GM12878 (cell line): ENCODE data around the gene TMEM212. TPM values are rescaled to one million over a fixed set of nuclear protein-coding genes. Genes with fewer than 3 reads are reported as not detected.

ENCODE experiments used
- BACH1 ChIP-seq: fragments of 450-650 bp; IDR thresholded peaks from 2 replicates; pipeline ENCODE4 v1.6.1; 2017; ENCODE audit warnings: mild to moderate bottlenecking, borderline replicate concordance
- BMI1 ChIP-seq: fragments of 450-650 bp; IDR thresholded peaks from 2 replicates; pipeline ENCODE4 v1.6.1; 2016; ENCODE audit warnings: mild to moderate bottlenecking, moderate library complexity, borderline replicate concordance
- BRCA1 ChIP-seq: IDR thresholded peaks from 2 replicates; pipeline ENCODE4 v1.6.1; 2011; ENCODE audit warnings: low read depth, low read length, improper control_type of control experiment
- CBX3 ChIP-seq: fragments of 200-600 bp; sonication (generic); IDR thresholded peaks from 2 replicates; pipeline ENCODE4 v1.6.1; 2016; ENCODE audit warnings: low read depth, borderline replicate concordance
- EED ChIP-seq: sonication (generic); IDR thresholded peaks from 2 replicates; pipeline ENCODE4 v1.6.1; 2016; ENCODE audit warnings: antibody characterized with exemption, low read depth
- MAX ChIP-seq: IDR thresholded peaks from 2 replicates; pipeline ENCODE4 v1.6.1; 2012; ENCODE audit warnings: low read depth, low read length, improper control_type of control experiment
- MEF2A ChIP-seq: IDR thresholded peaks from 2 replicates; pipeline ENCODE4 v1.6.1; 2011; ENCODE audit warnings: low read depth, mild to moderate bottlenecking, low read length, moderate library complexity; ENCODE audit not compliant: insufficient read depth
- NKRF ChIP-seq: fragments of 450-650 bp; conservative IDR thresholded peaks from 2 replicates; pipeline ENCODE4 v1.6.1; 2017; ENCODE audit warnings: mild to moderate bottlenecking, moderate library complexity
- POLR2AphosphoS5 ChIP-seq: IDR thresholded peaks from 2 replicates; pipeline ENCODE4 v1.6.1; 2011; ENCODE audit warnings: mild to moderate bottlenecking, low read length, inconsistent platforms
- RB1 ChIP-seq: fragments of 450-650 bp; formaldehyde crosslinking; IDR thresholded peaks from 2 replicates; pipeline ENCODE4 v1.6.1; 2017; ENCODE audit warnings: mild to moderate bottlenecking, borderline replicate concordance
- SMARCA5 ChIP-seq: fragments of 450-650 bp; IDR thresholded peaks from 2 replicates; pipeline ENCODE4 v1.6.1; 2017; ENCODE audit warnings: mild to moderate bottlenecking
- SRF ChIP-seq, 2 experiments: IDR thresholded peaks; 2 replicates each; pipeline ENCODE4 v1.6.1; 2011; ENCODE audit warnings: low read depth in 2 of 2, low read length in 2 of 2, mild to moderate bottlenecking in 1 of 2, moderate library complexity in 1 of 2
- STAT1 ChIP-seq: fragments of 450-650 bp; conservative IDR thresholded peaks from 2 replicates; pipeline ENCODE4 v1.6.1; 2014; ENCODE audit warnings: antibody characterized with exemption, mild to moderate bottlenecking
- SUPT20H ChIP-seq: IDR thresholded peaks from 2 replicates; pipeline ENCODE4 v1.6.1; 2011; ENCODE audit warnings: low read depth, mild to moderate bottlenecking, low read length, moderate library complexity, borderline replicate concordance; ENCODE audit not compliant: control insufficient read depth
- SUZ12 ChIP-seq: fragments of 200-600 bp; sonication (generic); IDR thresholded peaks from one replicate; pipeline ENCODE4 v1.6.1; 2018; ENCODE audit warnings: antibody characterized with exemption, mild to moderate bottlenecking; ENCODE audit not compliant: unreplicated experiment
- TAF1 ChIP-seq: IDR thresholded peaks from 2 replicates; pipeline ENCODE4 v1.6.1; 2011; ENCODE audit warnings: mild to moderate bottlenecking, low read depth, low read length, borderline replicate concordance
- TARDBP ChIP-seq: IDR thresholded peaks from 2 replicates; pipeline ENCODE4 v1.6.1; 2016; ENCODE audit warnings: borderline replicate concordance
- ZNF274 ChIP-seq: IDR thresholded peaks from one replicate; pipeline ENCODE4 v1.8.0; 2011; ENCODE audit not compliant: insufficient read length, insufficient read depth
- ZNF384 ChIP-seq: IDR thresholded peaks from 2 replicates; pipeline ENCODE4 v1.6.1; 2012; ENCODE audit warnings: low read depth, mild to moderate bottlenecking, low read length, improper control_type of control experiment, borderline replicate concordance
- polyA plus RNA-seq, 11 experiments: library from polyadenylated mRNA; depleted of rRNA in 4 of 11; unstranded in 6 of 11; stranded (reverse) in 5 of 11; fragments of >200 nt; fragmentation: Nextera tagmentation in 4 of 11; fragmentation: Illumina TruSeq in 1 of 11; extraction: Ambion mirVana in 4 of 11; extraction: Trizol in 1 of 11; gene quantifications; 1 replicate in 1 of 11; 2 replicates in 10 of 11; pipeline versions ENCODE4 v1.2.1 to v1.2.3, GENCODE V29; 2011 to 2016; ENCODE audit warnings: inconsistent platforms in 2 of 11, missing spikeins in 2 of 11, low read depth in 1 of 11
- total RNA-seq, 4 experiments: library from RNA; depleted of rRNA in 3 of 4; stranded (reverse); fragments of >200 nt in 3 of 4; fragmentation: Illumina TruSeq in 1 of 4; extraction: Trizol in 1 of 4; gene quantifications; 2 replicates each; pipeline versions ENCODE4 v1.2.1 to v1.2.3, GENCODE V29; 2013 to 2021
- TF ChIP-seq, protein P1 (sequence below): fragments of 450-650 bp; formaldehyde crosslinking; IDR thresholded peaks from 2 replicates; pipeline ENCODE4 v1.4.0; 2020; ENCODE audit warnings: mild to moderate bottlenecking, moderate library complexity
- TF ChIP-seq, protein P2 (sequence below): fragments of 450-650 bp; formaldehyde crosslinking; IDR thresholded peaks from 2 replicates; pipeline ENCODE4 v1.4.0; 2022; ENCODE audit warnings: mild to moderate bottlenecking, moderate library complexity

Gene TMEM212
- total and polyA plus RNA-seq, 10 of the 15 experiments (the other 5 are each of a cell fraction or from before 2014, with no cell fraction given): not detected

GRCh38 chr3:171846597-171846996 is 3.4 kb downstream of the TMEM212 start (continued):
- TF ChIP-seq, protein P1, sequence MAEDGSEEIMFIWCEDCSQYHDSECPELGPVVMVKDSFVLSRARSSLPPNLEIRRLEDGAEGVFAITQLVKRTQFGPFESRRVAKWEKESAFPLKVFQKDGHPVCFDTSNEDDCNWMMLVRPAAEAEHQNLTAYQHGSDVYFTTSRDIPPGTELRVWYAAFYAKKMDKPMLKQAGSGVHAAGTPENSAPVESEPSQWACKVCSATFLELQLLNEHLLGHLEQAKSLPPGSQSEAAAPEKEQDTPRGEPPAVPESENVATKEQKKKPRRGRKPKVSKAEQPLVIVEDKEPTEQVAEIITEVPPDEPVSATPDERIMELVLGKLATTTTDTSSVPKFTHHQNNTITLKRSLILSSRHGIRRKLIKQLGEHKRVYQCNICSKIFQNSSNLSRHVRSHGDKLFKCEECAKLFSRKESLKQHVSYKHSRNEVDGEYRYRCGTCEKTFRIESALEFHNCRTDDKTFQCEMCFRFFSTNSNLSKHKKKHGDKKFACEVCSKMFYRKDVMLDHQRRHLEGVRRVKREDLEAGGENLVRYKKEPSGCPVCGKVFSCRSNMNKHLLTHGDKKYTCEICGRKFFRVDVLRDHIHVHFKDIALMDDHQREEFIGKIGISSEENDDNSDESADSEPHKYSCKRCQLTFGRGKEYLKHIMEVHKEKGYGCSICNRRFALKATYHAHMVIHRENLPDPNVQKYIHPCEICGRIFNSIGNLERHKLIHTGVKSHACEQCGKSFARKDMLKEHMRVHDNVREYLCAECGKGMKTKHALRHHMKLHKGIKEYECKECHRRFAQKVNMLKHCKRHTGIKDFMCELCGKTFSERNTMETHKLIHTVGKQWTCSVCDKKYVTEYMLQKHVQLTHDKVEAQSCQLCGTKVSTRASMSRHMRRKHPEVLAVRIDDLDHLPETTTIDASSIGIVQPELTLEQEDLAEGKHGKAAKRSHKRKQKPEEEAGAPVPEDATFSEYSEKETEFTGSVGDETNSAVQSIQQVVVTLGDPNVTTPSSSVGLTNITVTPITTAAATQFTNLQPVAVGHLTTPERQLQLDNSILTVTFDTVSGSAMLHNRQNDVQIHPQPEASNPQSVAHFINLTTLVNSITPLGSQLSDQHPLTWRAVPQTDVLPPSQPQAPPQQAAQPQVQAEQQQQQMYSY (CRISPR knock-in tag): no peak
- TF ChIP-seq ZNF384 (peak; percentile 66; the same call in 1 of the 2 replicates), RB1 (no peak), BACH1 (peak; percentile 53; the same call in 1 of the 2 replicates), TARDBP (no peak), CBX3 (no peak), NKRF (no peak), EED (peak; percentile 63; the same call in 1 of the 2 replicates), MEF2A (peak; percentile 94), SUZ12 (no peak), STAT1 (no peak), BRCA1 (no peak), TAF1 (no peak), ZNF274 (no peak), BMI1 (peak; percentile 19; the same call in 1 of the 2 replicates), SRF (IDR thresholded peaks at IDR 0.05; ENCODE audit: low read depth in 2 of 2, low read length in 2 of 2) (0 out of 4 replicates have a peak, but pooled peaks of 1 of the 2 experiments have one; percentile 17), MAX (no peak), POLR2AphosphoS5 (no peak), SMARCA5 (no peak), SUPT20H (no peak)
- TF ChIP-seq, protein P2, sequence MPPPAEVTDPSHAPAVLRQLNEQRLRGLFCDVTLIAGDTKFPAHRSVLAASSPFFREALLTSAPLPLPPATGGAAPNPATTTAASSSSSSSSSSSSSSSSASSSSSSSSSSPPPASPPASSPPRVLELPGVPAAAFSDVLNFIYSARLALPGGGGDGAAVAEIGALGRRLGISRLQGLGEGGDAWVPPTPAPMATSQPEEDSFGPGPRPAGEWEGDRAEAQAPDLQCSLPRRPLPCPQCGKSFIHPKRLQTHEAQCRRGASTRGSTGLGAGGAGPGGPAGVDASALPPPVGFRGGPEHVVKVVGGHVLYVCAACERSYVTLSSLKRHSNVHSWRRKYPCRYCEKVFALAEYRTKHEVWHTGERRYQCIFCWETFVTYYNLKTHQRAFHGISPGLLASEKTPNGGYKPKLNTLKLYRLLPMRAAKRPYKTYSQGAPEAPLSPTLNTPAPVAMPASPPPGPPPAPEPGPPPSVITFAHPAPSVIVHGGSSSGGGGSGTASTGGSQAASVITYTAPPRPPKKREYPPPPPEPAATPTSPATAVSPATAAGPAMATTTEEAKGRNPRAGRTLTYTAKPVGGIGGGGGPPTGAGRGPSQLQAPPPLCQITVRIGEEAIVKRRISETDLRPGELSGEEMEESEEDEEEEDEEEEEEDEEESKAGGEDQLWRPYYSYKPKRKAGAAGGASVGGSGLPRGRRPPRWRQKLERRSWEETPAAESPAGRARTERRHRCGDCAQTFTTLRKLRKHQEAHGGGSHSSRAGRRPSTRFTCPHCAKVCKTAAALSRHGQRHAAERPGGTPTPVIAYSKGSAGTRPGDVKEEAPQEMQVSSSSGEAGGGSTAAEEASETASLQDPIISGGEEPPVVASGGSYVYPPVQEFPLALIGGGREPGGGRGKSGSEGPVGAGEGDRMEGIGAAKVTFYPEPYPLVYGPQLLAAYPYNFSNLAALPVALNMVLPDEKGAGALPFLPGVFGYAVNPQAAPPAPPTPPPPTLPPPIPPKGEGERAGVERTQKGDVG (CRISPR knock-in tag): no peak
